Raji (cell line): ENCODE data around the gene CBX5.

Source experiments
- POLR2A ChIP-seq: IDR thresholded peaks from 2 replicates; pipeline ENCODE4 v1.6.1; 2011; ENCODE audit warnings: low read depth, low read length, control low read depth; ENCODE audit not compliant: insufficient read depth

The CBX5 gene

GRCh38 chr12:54246011-54246641, 33.8 kb downstream of the CBX5 start:
- no peak for TF ChIP-seq POLR2A

- no peak for TF ChIP-seq POLR2A
These were observed 38.8 kb downstream of the CBX5 start for GRCh38 chr12:54240971-54241588.

- no peak for TF ChIP-seq POLR2A
These were observed 39.8 kb downstream of the CBX5 start for GRCh38 chr12:54240129-54240528.

- TF ChIP-seq POLR2A, result no peak
These were observed 40.3 kb downstream of the CBX5 start for GRCh38 chr12:54239620-54240019.

- TF ChIP-seq POLR2A, result no peak
These were observed 41.4 kb downstream of the CBX5 start for GRCh38 chr12:54238531-54238930.

GRCh38 chr12:54232790-54233189, 47.1 kb downstream of the CBX5 start:
- no peak for TF ChIP-seq POLR2A

GRCh38 chr12:54230555-54230954, 49.4 kb downstream of the CBX5 start:
- no peak for TF ChIP-seq POLR2A

GRCh38 chr12:54229624-54230212, 50.2 kb downstream of the CBX5 start:
- no peak for TF ChIP-seq POLR2A

GRCh38 chr12:54228471-54228870, 51.5 kb downstream of the CBX5 start:
- TF ChIP-seq POLR2A, result no peak

- TF ChIP-seq POLR2A, result no peak
These were observed 52.5 kb downstream of the CBX5 start for GRCh38 chr12:54227376-54227775.

GRCh38 chr12:54225666-54226065, 54.3 kb downstream of the CBX5 start:
- TF ChIP-seq POLR2A, result no peak

- no peak for TF ChIP-seq POLR2A
These were observed 57.3 kb downstream of the CBX5 start for GRCh38 chr12:54222609-54223008.

GRCh38 chr12:54221402-54221984, 58.4 kb downstream of the CBX5 start:
- TF ChIP-seq POLR2A, result no peak

- no peak for TF ChIP-seq POLR2A
These were observed 59.4 kb downstream of the CBX5 start for GRCh38 chr12:54220567-54220966.

GRCh38 chr12:54220092-54220557, 59.8 kb downstream of the CBX5 start:
- TF ChIP-seq POLR2A, result no peak

GRCh38 chr12:54217774-54218241, 62.1 kb downstream of the CBX5 start:
- peak; percentile 30; the same call in 1 of the 2 replicates for TF ChIP-seq POLR2A
